HAP-1 (cell line): Measurements from ENCODE around the gene ETV5.

Source experiments
- DNase-seq, 2 experiments: peaks; one replicate each; pipeline ENCODE4 v3.0.0-alpha.2; 2016 to 2020; ENCODE audit warnings: low spot score in 2 of 2
- H3K27me3 ChIP-seq: fragments of 250-450 bp; sonication (Bioruptor Pico); 2 replicates; pipeline ENCODE4 v1.5.1; 2020; ENCODE audit warnings: low read depth, mild to moderate bottlenecking, moderate library complexity
- H3K36me3 ChIP-seq: fragments of 250-450 bp; sonication (Bioruptor Pico); replicated peaks from 2 replicates; pipeline ENCODE4 v1.5.1; 2020; ENCODE audit warnings: mild to moderate bottlenecking
- H3K4me1 ChIP-seq: fragments of 250-450 bp; sonication (Bioruptor Pico); 2 replicates; pipeline ENCODE4 v1.5.1; 2020; ENCODE audit warnings: mild to moderate bottlenecking
- H3K4me3 ChIP-seq: fragments of 250-450 bp; sonication (Bioruptor Pico); 2 replicates; pipeline ENCODE4 v1.5.1; 2020; ENCODE audit warnings: mild to moderate bottlenecking, moderate library complexity
- H3K9me3 ChIP-seq: fragments of 250-450 bp; sonication (Bioruptor Pico); 2 replicates; pipeline ENCODE4 v1.5.1; 2020; ENCODE audit warnings: mild to moderate bottlenecking, moderate library complexity
- in situ Hi-C: fragments of 300-500 bp; cut with MboI; formaldehyde crosslinking; loops from 3 replicates; pipeline ENCODE4 v1.14.3; 2020; ENCODE audit warnings: low sequenced_read_pairs, inconsistent platforms, mixed read lengths

Gene ETV5

DNA sequence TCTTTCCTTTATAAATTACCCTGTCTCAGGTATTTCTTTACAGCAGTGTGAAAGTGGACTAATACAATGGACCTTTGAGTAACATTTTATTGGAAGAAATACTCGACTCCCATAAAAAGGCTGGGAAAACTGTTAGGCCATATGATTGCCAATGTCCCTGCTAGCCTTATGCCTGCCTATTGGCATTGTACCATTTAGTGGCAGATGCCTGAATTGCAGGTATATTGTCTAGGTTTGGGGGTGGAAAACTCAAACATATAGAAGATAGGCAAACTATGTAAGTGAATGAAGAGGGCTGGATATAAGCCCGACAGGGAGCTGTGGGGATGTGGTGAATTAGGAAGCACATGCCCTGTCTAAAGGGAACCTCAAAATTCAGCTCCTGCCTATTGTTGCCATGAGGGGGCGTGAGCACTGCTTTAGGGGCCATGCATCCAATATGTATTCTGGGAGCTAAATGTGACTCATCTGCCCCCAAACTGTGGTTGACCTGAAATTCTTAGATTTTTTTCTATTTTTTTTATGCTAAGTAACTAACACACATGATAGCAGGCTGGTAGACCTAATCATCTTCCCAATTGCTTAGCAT is 105.9 kb downstream of the ETV5 start:
- Histone ChIP-seq H3K27me3 (no peaks in the 10 kb centered on the region; the same call in 1 of the 2 replicates), H3K4me3 (no peak overlapping the region), H3K36me3 (no peaks in the 10 kb centered on the region), H3K4me1 (no peaks in the 10 kb centered on the region), H3K9me3 (no peaks in the 10 kb centered on the region)
- peak in 1 of 2 experiments; percentile 15 for DNase-seq
- in situ Hi-C loops: no loop called here

GRCh38 chr3:186001842-186002241 is 107.0 kb downstream of the ETV5 start:
- no peaks in the 10 kb centered on the region for H3K4me1 ChIP-seq
- H3K36me3 ChIP-seq: no peaks in the 10 kb centered on the region
- no peaks in the 10 kb centered on the region for H3K9me3 ChIP-seq
- no peaks in the 10 kb centered on the region; the same call in 1 of the 2 replicates for H3K27me3 ChIP-seq
- in situ Hi-C loops: no loop called here
- no peak for DNase-seq
- H3K4me3 ChIP-seq: no peak overlapping the region

GRCh38 chr3:185999221-185999620 is 109.7 kb downstream of the ETV5 start:
- in situ Hi-C loops: no loop called here
- no peaks in the 10 kb centered on the region for H3K9me3 ChIP-seq
- no peak overlapping the region for H3K4me3 ChIP-seq
- no peaks in the 10 kb centered on the region for H3K4me1 ChIP-seq
- no peaks in the 10 kb centered on the region for H3K36me3 ChIP-seq
- no peaks in the 10 kb centered on the region; the same call in 1 of the 2 replicates for H3K27me3 ChIP-seq
- no peak for DNase-seq

- Histone ChIP-seq H3K36me3 (no peaks in the 10 kb centered on the region), H3K4me1 (no peaks in the 10 kb centered on the region), H3K9me3 (no peaks in the 10 kb centered on the region), H3K4me3 (no peak overlapping the region), H3K27me3 (no peaks in the 10 kb centered on the region; the same call in 1 of the 2 replicates)
- in situ Hi-C loops: no loop called here
- DNase-seq: no peak
Observed at GRCh38 chr3:185998136-185998535, 110.8 kb downstream of the ETV5 start.

DNA sequence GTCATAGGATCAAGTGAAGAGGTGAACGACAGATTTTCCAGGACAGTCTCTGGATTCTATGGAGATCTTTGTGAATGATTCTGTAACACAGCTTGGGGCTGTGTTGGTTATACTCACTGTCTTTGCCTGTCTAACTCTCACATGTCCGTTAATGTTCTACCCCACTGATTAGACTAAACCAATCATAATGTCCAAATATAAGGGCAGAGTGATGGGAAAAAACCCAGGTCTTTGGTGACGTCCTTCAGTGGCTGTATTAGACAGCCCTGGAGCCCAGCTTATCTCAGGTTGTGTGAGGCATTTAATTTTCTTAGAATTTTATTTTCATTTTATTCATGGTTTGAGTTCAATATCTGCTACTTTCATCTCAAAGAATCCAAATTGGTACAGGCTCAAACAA is 111.8 kb downstream of the ETV5 start:
- H3K9me3 ChIP-seq: no peaks in the 10 kb centered on the region
- in situ Hi-C loops: no loop called here
- no peaks in the 10 kb centered on the region; the same call in 1 of the 2 replicates for H3K27me3 ChIP-seq
- no peaks in the 10 kb centered on the region for H3K36me3 ChIP-seq
- DNase-seq: no peak
- H3K4me1 ChIP-seq: no peaks in the 10 kb centered on the region
- no peak overlapping the region for H3K4me3 ChIP-seq
